Glutamatergic neuron (in vitro differentiated cells): ENCODE results near the gene KCNQ1. TPM values are rescaled to one million over a fixed set of nuclear protein-coding genes. Genes with fewer than 3 reads are reported as not detected.
A peak's percentile ranks its signal among the peaks of the same experiment; 100 is the strongest.

ENCODE experiments used
- DNase-seq: peaks from one replicate; pipeline ENCODE4 v3.0.0; 2022
- H3K27ac Mint-ChIP-seq: one replicate; pipeline ENCODE4 v1.8.0; 2020; ENCODE audit warnings: mild to moderate bottlenecking, mixed read lengths, inconsistent platforms; ENCODE audit not compliant: unreplicated experiment
- H3K27me3 Mint-ChIP-seq: one replicate; pipeline ENCODE4 v1.8.0; 2020; ENCODE audit warnings: mild to moderate bottlenecking, moderate library complexity, mixed read lengths, inconsistent platforms; ENCODE audit not compliant: unreplicated experiment
- H3K36me3 Mint-ChIP-seq: one replicate; pipeline ENCODE4 v1.8.0; 2020; ENCODE audit warnings: mild to moderate bottlenecking, mixed read lengths, inconsistent platforms; ENCODE audit not compliant: unreplicated experiment
- H3K4me1 Mint-ChIP-seq: one replicate; pipeline ENCODE4 v1.8.0; 2020; ENCODE audit warnings: mild to moderate bottlenecking, low read depth, mixed read lengths, inconsistent platforms; ENCODE audit not compliant: unreplicated experiment
- H3K4me3 Mint-ChIP-seq: one replicate; pipeline ENCODE4 v1.8.0; 2020; ENCODE audit warnings: mild to moderate bottlenecking, mixed read lengths, inconsistent platforms; ENCODE audit not compliant: unreplicated experiment
- H3K9me3 Mint-ChIP-seq: one replicate; pipeline ENCODE4 v1.8.0; 2020; ENCODE audit warnings: mild to moderate bottlenecking, moderate library complexity, mixed read lengths, inconsistent platforms; ENCODE audit not compliant: unreplicated experiment
- total RNA-seq: library from RNA; stranded (reverse); fragmentation: NEBNext Ultra II Directional; extraction: Animal tissue kit (Norgen Biotek cat#: 25700); gene quantifications from one replicate; pipeline ENCODE4 v1.2.1, GENCODE V29; 2021; ENCODE audit not compliant: unreplicated experiment
- TF ChIP-seq, protein P1 (sequence below): fragments of 200-600 bp; sonication (generic); IDR thresholded peaks from one replicate; pipeline ENCODE4 v1.5.0; 2021; ENCODE audit not compliant: partially characterized antibody, unreplicated experiment

The KCNQ1 gene
- total RNA-seq, 1 donor from 2014 or later = 0.44 TPM

DNA sequence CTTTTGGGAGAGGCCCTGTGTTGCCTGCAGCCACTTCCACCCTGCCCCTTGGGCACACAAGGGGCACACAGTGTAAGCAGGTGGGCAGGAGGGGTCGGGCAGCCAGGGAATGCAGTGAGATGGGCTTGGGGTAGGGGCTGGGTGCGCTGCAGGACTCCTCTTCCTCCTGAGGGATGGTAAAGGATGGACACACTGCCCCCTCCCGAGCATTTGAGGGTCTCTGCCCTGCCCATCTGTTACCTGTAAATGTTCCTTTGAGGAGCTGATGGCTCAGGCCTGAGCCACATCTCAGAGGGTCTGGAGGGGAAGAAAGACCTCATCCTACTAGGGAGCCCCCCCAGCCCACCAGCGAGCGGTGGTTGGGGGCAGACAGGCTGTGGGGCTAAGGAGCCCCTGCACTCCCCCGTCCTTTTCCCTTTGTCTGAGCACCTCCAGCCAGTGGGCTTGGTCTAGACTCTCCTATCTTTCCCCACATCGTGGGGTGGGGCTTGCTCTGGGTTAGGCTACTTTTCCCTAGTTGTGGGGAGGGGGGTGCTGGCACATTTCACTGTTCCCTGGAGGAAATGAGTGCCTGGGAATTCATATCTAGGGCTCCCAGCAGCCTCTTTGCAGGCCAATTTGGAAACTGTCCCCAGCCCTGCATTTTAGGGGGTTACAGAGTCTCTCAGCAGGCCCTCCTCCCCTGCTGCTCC is 46.0 kb upstream of the KCNQ1 start:
- DNase-seq = no peak
- H3K27ac Mint-ChIP-seq = peak overlapping the region; percentile 64
- peak overlapping the region; percentile 79 for H3K4me3 Mint-ChIP-seq
- H3K36me3 Mint-ChIP-seq = no peaks in the 10 kb centered on the region
- peaks cover 5% of the 10 kb centered on the region for H3K9me3 Mint-ChIP-seq
- peaks cover 6% of the 10 kb centered on the region for H3K27me3 Mint-ChIP-seq
- peaks cover 5% of the 10 kb centered on the region for H3K4me1 Mint-ChIP-seq
- TF ChIP-seq, protein P1, sequence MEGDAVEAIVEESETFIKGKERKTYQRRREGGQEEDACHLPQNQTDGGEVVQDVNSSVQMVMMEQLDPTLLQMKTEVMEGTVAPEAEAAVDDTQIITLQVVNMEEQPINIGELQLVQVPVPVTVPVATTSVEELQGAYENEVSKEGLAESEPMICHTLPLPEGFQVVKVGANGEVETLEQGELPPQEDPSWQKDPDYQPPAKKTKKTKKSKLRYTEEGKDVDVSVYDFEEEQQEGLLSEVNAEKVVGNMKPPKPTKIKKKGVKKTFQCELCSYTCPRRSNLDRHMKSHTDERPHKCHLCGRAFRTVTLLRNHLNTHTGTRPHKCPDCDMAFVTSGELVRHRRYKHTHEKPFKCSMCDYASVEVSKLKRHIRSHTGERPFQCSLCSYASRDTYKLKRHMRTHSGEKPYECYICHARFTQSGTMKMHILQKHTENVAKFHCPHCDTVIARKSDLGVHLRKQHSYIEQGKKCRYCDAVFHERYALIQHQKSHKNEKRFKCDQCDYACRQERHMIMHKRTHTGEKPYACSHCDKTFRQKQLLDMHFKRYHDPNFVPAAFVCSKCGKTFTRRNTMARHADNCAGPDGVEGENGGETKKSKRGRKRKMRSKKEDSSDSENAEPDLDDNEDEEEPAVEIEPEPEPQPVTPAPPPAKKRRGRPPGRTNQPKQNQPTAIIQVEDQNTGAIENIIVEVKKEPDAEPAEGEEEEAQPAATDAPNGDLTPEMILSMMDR = no peak

GRCh38 chr11:2399488-2400068 is 45.2 kb upstream of the KCNQ1 start:
- DNase-seq = no peak
- H3K4me1 Mint-ChIP-seq = peaks cover 5% of the 10 kb centered on the region
- peak overlapping the region; percentile 79 for H3K4me3 Mint-ChIP-seq
- H3K9me3 Mint-ChIP-seq = peaks cover 5% of the 10 kb centered on the region
- peak overlapping the region; percentile 64 for H3K27ac Mint-ChIP-seq
- H3K27me3 Mint-ChIP-seq = peaks cover 6% of the 10 kb centered on the region
- H3K36me3 Mint-ChIP-seq = no peaks in the 10 kb centered on the region
- TF ChIP-seq, protein P1 = no peak

DNA sequence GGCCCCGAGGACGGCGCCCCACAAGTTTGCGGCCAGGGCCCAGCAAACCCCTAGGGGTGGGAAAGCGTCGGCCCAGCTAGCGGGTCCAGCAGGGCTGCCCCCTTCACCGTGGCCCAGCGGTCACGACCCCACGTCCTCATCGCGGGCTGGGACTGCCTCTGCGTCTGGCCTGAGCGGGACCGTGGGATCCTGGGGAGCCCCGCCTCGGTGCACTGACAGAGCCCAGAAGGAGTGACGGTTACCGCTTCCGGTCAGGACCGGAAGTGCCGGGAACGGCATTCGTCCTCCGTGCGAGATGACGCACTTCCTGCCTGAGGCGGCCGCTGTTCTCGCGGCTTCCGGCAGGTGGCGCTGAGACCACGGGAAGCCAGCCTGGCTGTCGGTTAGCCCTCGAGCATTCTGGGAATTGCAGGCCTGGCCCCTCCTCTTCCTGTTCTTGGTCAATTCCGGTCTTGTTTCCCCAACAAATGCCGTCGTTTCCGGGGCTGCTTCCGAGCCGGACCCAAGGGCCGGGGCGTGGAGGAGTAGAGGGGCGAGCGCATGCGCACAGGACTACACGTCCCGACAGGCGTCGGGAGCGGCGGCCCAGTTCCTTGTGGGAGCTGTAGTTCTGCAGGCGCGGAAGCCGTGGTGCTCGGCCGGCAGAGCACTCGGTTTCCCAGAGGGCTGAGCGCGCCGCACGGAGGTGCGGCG is 44.6 kb upstream of the KCNQ1 start, which contains the start of gene TSSC4:
Gene TSSC4, plus strand, starts transcription at position 682 of the 693 bp plus-strand sequence. CDS start 1,884 bp downstream, outside the sequence.
- peak; percentile 97 for DNase-seq
- Mint-ChIP-seq H3K9me3 (peaks cover 5% of the 10 kb centered on the region), H3K4me1 (peaks cover 5% of the 10 kb centered on the region), H3K36me3 (no peaks in the 10 kb centered on the region), H3K4me3 (peak within 1 kb of the TSS; percentile 92), H3K27me3 (peaks cover 6% of the 10 kb centered on the region), H3K27ac (peak within 1 kb of the TSS; percentile 64)
- TF ChIP-seq, protein P1 = peak; percentile 98

DNA sequence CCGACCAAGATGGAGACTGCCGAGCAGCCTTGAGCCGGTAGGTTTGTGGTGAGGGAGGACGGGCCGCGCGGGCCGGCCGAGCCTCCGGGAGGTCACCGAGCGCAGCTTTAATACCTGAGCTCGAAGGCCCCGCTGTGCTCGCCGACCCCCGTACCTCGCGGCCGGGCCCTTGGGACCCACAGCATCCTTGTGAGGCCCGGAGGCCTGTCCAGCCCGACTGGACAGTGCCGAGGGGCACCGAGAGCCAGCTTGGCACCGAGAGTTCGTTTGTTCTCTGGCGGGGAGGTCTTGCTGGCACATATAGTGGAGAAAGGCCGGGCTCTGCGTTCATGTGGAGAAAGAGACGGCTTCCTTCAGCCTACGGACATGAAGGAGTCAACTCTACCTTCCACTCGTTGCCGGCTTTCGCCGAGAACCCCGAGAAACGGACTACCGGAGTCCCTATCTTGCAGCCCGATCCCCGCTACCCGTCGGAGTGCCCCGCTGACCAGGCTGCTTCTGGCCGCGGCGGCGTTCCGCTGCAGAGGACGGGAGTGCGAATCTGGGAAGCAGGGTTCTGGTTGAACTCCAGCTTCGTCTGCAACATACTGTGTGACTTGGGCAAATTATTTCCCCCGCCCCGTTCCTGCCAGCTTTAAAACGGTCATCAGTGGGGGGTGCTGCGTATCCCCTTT is 43.9 kb upstream of the KCNQ1 start:
- TF ChIP-seq, protein P1 = no peak
- H3K36me3 Mint-ChIP-seq = no peaks in the 10 kb centered on the region
- H3K4me3 Mint-ChIP-seq = peak overlapping the region; percentile 92
- peaks cover 5% of the 10 kb centered on the region for H3K4me1 Mint-ChIP-seq
- no peak for DNase-seq
- H3K27ac Mint-ChIP-seq = peak overlapping the region; percentile 64
- H3K27me3 Mint-ChIP-seq = peaks cover 6% of the 10 kb centered on the region
- peaks cover 5% of the 10 kb centered on the region for H3K9me3 Mint-ChIP-seq
